GM21529 (cell line): Measurements from ENCODE around the gene KDM4C.
"Not testable (repeated sequence)": the region's sequence is repeated elsewhere in the genome, so short reads cannot be mapped to it uniquely, and the experiment has no call there.

ENCODE experiments used
- ATAC-seq: cut with Tn5 transposase; IDR thresholded peaks from one replicate; pipeline ENCODE4 v1.9.1; 2021; ENCODE audit not compliant: unreplicated experiment

Gene KDM4C

DNA sequence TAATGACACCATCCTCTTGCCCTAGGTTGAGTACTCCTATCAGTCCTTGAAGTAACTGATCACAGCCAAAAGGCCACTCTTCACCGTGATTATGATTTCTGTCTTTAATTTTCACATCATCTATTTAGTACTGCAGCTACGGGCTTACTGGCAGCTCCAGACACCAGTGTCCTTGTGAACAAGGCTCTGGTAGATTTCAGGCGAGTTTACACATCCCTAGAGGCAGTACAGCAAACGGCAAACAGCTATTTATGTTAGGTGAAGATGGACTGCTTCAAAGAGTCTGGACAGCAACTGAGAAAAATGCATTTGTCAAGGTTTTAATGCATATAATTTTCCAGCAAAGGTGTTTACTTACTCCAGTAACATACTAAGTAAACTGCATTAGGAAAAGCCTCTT lies 396.9 kb downstream of the KDM4C start:
- ATAC-seq = no peak

DNA sequence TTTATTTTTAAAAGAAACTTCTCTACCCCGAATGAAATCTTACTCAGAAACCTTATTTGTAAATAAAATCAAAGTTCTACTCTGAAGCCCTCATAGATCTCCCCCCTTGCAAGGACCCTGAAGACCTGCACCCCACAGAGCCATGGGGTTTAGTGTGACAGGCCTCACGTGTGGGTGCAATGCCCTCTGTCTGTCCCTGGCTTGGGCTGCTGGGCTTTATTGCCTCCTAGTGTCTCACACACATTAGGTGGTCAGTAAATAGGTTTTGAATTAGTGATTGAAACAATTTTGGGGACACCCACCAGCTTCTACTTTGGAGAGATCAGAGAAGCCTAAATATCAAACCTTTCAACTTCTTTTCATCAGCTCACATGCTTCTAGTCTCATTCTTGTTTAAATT lies 403.7 kb downstream of the KDM4C start:
- no peak for ATAC-seq

DNA sequence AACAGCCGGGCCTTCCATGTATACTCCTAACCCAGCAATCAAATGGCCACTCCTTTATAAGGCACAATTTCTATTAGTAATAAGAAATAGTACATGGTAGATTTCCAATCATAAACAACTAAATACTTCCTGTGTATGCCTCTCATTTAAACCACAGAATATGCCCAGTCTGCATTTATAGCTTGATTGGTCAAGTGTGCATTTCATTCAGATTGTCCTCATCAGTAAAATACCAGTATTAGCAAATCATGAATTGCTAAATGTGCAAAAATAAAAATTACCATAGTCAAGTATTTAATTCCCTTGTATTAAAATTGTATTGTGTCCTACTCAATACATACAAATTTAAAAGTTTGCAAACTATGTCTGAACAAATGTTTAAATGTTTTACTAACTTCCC lies 406.2 kb downstream of the KDM4C start:
- ATAC-seq = no peak

DNA sequence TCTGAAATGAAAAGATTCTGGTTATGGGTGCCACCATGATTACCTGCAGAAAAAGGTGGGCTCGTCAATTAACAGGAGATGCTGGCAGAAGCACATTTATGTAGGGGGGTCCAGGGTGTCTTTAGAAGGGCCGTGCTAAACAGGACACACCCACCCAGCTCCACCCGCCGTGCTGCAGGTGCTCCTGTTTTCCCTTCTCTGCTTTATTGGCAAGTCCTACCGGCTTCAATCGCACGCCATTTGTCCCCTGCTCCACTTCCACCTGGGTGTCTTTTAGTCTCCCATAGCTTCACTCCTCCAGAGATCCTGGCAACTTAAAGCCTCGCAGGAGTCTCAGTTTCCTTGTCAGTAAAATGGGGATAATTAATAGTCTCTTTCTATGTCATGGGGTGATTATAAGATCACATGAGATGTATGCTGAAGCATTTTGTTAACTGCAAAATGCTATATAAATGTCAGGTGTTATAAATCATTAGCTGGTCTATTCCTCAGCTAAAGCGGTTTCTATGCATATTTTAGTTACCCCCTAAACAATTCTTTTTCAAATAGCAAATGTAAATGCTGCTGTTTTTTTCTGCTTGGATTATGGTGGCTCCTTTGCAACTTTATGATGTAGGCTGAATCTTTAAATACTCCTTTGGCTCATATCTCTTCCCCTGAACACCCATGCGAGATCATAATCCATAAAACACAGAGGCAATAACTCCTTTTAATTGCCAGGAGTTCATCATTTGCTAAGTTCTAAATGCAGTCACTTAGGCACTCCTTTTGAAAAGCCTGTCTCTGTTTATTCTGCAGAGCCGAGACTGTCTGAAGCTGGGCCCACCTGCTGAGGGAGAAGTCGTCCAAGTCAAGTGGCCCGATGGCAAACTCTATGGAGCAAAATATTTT lies 406.9 kb downstream of the KDM4C start:
- ATAC-seq = no peak

DNA sequence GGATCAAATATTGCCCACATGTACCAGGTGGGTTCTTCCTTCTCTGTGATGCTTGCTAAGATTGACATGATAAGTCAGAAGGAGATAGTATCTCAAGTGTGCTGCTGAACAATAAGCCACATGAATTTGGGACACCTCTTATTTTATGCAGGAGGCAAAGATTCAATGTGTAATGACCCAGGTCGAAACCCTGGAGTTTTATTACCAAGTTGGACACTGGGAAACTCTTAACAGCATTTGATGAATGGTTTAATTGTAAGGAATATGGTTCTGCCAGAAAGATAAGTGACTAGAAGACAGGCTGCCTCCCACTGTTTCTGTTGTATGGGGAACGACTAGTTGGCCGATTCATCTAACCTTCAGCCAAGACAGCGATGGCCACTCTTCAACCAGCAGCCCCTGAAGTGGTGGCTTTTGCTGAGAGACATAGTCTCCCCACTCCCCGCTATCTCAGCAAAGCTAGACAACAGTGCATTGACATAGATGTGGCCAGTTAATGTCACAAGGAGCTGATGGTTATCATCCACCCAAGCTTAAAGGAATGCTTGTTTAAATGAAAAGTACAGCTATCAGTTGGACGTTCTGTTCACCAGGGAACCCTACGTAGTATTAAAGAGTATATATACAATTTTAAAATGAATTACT lies 407.7 kb downstream of the KDM4C start:
- no peak for ATAC-seq

DNA sequence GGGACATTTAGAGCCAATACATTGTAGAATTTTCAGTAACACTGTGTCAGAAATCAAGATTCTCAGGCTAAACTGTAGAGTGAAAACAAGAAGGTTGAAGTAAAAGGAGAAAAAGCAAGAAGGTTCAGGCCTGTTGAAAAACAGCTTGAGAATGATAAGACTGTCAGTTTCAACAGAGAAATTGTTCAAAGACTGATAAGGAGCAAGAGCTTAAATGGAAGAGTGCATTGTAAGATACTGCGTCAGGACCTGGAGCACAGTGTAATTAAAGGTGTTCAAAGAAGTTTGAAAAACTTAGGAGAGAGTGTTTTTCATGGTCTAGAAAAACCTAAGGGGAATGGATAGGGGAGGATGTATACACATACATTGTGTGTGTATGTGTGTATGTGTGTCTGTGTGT lies 408.3 kb downstream of the KDM4C start:
- ATAC-seq = no peak

DNA sequence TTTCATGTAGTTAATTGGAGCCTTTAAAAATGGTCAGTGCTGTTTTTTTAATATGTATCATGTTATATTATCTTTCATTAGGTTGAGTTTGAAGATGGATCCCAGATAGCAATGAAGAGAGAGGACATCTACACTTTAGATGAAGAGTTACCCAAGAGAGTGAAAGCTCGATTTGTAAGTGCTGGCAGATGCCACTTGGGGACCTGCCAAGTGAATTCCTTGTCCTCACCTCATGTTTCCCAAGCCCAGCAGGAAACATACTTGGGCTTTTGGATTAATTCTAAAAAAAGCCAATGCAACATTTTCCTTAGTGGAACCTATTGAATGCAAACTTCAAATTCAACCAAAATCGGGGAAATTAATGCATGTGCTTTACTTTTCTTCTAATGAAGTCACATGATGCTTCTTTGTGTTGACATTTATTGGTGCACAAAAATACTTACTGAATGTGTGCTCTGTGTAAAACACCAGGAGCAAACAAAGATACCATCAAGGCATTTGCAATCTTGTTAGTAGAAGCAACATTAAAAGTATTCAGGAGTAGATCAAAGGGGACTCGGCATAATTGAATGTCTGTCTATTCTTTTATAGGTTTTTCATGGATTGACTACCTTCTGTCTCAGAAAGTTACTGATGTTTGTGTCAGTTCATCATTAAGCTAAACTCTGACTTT lies 412.1 kb downstream of the KDM4C start:
- no peak for ATAC-seq

DNA sequence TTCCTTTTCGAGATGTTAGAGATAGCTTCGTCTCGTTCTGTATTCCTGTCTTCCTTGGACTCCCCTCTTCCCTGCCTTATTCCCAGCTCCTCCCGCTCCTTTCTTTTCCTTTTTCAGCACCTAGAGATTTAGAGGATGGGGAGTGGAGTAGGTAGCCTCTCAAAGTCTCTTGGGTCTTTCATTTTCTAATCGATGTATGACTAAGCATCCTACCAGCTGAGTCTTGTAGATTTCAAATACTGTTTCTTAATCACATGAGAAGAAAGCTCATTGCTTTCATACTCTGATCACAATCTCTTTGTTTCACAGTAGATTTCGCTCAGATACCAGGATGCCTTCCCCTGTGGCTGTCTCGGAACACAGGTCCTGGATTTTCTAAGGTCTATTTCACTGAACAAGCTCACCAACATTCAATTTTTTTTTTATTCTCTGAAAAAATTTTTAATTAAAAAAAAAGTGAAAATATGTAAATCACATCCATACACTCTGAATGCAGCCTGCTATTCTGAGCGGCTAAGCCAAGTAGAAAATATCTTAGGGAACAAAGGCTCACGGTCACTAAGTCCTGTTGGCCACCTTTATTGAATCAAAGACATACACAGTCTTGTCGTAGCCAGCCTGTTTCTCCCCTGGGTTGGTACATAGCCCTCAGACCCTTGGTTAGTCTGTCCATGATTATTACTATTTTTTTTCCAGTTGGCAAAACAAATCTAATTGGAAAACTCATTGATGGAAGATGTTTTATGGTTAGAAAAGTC lies 413.8 kb downstream of the KDM4C start:
- no peak for ATAC-seq

DNA sequence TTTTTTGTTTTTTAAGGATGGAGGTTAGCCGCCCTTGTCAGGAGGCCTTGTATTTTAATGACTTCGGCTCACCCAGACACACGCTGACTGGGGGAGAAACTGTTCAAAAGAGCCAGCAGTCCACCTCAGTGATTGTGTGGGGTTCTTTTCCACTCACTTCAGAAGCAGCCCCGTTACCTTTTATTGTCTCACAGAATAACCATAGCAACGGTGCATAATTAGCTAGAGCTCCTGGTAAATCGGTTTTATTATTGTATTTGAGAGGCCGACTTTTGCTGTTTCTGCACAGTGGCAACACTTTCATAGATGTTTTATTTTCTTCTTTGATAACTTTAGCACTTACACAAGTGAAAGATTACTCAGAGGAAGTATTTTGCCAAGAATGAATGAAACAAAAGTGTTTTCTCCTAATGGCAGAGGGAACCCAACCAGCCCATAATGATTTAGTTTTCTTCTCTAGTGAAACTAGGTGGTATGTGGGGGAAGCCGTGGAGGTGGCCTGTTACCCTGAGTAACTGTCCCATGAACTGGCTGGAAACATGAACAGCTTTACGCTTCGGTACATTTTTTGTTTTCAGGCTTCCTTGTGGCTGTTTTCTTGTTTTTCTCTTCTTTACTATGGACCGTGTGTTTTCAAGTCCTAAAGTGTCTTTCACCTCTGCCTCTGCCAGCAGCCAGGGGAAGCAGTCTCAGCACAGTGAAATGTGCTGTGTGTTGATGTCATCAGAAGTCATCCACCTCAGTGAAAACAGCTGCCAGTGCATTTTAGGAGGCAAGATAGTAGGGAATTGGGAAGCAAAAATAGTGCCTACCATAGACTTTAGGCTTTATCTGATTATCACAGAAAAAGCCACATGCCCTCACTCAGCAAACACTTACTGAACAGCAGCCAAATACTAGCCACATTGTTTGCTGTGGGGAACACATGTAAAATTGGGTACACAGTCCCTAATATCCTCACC lies 414.7 kb downstream of the KDM4C start:
- ATAC-seq = no peak

DNA sequence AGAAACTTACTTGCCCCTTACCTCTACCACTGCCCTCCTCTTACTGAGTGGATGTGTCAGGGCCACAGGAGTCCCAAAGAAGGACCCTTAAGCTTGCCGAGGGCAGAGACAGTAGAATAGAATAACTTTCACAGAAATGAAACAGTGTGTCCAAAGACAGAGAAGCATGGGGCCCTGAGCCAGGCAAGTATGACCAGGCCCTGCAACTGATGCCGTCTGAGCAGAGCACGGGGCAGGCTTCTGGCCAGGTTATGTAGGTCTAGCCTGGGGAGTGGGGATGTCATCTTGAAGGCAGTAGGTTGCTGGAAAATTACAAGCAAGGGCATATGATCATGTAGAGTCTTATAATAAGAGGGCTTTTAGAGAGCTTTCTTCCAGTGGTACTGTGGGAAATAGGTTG lies 415.4 kb downstream of the KDM4C start:
- ATAC-seq = no peak

DNA sequence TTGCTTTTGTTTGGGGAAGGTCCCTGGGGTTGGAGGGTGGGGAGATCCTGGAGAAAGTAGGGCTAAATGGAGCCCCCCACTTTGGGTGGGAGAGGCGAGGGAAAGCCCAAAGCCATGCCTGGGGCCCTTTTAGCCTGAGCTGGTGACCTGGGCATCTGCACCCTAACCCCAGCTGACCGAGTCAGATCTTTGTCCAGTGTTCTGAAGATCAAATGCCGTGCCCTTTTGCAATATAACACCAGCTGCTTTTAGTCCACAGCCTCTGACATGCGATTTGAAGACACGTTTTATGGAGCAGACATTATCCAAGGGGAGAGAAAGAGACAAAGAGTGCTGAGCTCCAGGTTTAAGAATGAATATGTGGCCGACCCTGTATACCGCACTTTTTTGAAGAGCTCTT lies 416.5 kb downstream of the KDM4C start:
- no peak for ATAC-seq

DNA sequence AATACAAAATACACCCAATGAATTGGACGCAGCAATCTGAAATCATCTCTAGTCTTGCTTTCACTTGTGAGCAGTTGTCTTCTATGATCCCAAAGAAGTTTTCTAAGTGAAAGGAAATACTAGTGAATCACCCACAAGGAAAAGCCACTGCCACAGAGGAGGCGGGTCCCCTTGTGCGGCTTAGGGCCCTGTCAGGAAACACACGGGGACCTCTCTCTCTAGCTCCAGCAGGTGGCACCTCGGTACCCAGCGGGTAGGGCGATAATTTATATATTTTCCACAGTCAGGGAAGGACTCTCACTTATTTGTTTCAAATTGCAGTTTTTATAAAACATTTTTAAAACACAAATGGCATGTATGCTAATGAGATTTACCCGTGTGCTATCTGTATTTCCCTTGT lies 417.1 kb downstream of the KDM4C start:
- ATAC-seq = no peak

DNA sequence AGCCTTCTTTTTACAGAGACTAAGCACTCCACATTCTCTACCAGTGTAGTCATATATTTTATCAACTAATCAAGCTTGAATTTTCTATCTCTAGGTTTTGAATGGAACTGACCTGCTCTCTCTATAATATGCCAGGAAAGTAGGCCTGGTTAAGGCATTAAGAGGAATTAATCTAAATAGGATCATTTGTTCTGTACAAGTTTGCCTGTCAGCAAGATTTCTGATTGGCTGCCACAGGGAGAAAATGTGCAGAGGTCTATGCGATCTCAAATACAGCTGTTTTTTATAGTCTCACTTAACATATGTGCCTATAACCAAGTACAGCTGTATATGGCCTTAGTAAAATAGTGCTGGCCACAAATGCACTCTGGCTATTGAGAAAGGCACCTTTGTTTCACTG lies 418.8 kb downstream of the KDM4C start:
- no peak for ATAC-seq

DNA sequence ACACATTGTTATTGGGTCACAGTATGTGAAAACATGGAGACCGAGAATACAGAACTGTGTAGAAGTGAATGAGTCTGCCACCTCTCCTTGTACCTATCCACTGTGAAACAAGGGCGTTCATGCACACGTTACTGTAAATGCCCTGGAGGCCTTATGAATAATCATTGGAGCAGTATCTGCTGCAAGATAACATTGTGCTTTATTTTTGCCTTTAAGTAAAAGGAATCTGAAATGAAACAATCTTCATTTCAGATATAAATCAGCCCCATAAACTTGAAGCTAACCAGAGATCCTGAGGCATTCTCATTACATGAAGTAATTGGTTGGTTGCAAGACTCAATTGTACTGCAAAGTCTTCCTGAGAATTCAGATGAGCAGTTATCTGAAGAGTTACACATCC lies 419.6 kb downstream of the KDM4C start:
- ATAC-seq = no peak

DNA sequence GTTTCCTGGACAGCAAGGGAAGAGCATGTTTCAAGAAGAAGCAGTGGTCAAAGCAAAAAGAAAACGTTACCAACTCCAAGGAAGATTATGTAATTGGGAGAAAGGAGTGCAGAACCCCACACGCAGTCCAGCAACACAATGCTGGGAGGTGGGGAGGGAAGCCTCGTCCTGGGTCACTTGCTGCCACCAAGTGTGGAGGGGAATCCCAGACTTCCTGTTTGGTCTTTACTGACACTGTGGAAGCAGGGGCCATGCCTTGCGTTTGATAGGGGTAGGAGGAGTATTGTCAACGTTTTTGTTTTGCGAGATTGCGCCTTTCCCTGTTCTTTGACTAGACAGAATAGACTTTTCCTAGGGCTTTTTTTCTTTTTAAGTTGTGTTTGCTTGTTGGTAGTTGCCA lies 421.0 kb downstream of the KDM4C start:
- ATAC-seq = no peak

DNA sequence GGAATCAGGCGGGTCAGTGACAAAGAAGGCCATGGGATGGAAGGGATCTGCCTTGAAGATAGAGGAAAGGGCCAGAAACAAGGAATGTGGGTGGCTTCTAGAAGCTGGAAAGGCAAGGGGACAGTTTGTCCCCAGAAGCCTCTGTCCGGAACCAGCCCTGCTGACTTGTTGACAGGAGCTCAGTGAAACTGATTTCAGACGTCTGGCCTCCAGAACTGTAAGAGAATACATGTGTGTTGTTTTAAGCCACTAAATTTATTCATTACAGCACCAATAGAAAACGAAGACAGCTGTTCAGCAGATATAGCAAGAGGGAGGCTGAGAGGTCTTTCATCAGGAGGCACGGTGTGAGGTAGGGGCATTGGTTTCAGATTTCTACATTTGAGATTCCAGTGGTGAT lies 422.5 kb downstream of the KDM4C start:
- ATAC-seq = no peak

DNA sequence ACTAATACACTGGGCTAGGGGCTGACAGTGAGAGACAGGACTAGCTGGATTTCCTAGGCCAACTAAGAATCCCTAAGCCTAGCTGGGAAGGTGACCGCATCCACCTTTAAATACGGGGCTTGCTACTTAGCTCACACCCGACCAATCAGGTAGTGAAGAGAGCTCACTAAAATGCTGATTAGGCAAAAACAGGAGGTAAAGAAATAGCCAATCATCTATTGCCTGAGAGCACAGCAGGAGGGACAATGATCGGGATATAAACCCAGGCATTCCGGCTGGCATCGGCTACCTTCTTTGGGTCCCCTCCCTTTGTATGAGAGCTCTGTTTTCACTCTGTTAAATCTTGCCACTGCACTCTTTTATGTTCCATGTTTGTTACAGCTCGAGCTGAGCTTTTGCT lies 425.4 kb downstream of the KDM4C start:
- ATAC-seq = not testable (repeated sequence)

DNA sequence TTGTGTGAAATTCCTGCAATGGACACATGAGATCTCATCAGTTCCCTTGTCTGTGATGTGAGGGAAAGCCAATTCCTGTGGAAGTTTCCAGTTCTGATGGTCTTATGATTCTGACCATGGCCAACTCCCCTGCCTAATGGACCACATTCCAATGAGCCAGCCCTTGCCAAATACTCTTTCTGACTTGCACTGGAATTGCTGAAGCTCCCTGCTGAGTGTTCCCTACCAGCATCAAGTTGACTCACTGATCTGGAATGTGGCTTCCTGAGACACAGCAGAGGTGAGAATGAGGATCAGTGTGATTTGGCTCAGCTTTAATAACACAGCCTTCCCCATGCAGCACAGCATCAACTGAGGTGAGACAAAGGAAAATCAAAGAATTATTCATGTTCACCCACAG lies 427.8 kb downstream of the KDM4C start:
- no peak for ATAC-seq

DNA sequence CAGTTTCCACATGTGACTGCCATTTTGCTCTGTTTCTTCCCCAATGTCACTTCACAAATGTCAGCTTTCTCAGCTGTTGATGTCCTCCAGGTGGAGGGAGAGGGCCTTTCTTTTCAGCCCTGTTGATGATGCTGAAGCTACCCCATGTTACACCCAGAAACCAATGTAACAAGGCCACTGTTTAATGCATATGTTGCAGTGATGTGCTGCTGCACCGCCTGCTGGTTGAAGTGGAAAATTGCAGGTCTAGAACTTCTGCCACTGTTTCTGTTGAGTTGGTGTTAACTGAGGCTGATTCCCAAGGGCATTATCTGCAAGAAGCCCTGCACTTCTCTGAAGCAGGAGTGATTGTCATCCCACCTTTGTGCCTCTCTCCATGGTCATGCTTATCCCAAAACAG lies 428.4 kb downstream of the KDM4C start:
- ATAC-seq = no peak

DNA sequence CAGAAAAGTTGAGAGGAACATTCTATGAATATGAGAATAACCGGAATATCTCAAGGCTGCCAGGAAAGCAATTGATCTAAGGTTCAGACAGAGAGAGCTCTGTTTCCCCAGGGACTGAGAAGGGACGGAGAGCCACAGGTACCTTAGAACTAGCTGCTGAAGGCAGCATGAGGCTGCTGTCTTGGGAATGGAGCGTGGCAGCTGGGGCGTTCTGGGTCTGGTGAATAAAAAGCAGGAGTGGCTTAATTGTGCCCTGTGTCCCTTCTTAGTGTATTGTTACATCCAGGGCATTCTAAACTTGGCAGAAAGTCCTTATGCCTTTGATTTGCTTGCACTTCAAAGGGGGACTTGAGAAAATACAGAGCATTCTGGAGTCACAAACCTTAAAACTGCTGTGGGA lies 434.5 kb downstream of the KDM4C start:
- no peak for ATAC-seq
